H1 (cell line): ENCODE measurements around the gene UBE2H. TPM values are rescaled to one million over a fixed set of nuclear protein-coding genes. Genes with fewer than 3 reads are reported as not detected.

Experiments
- CTCF ChIA-PET: fragments of 300-600 bp; sonication (Branson Sonifier 250); formaldehyde crosslinking; loops from one replicate; lab custom pipeline; 2021; ENCODE audit not compliant: partially characterized antibody; lab: Charles Lee
- POLR2A ChIA-PET: fragments of 300-600 bp; sonication (Branson Sonifier 250); formaldehyde crosslinking; loops from one replicate; lab custom pipeline; 2021; ENCODE audit warnings: inconsistent platforms; ENCODE audit not compliant: partially characterized antibody; lab: Charles Lee
- DNase-seq, 2 experiments: peaks; one replicate each; pipeline versions ENCODE4 v3.0.0 to v3.0.0-alpha.2; 2010 to 2022; ENCODE audit warnings: low spot score in 2 of 2, low read depth in 1 of 2, mixed read lengths in 1 of 2
- FAIRE-seq: peaks from 2 replicates; lab custom pipeline; 2011; peaks lifted over from hg19 to GRCh38; lab: Jason Lieb, UNC
- H2AFZ ChIP-seq: 2 replicates; pipeline ENCODE4 v1.8.1; 2012; ENCODE audit warnings: low read length, inconsistent platforms
- H2AK5ac ChIP-seq: 2 replicates; pipeline ENCODE4 v1.6.1; 2013; ENCODE audit warnings: low read depth, low read length
- H2BK120ac ChIP-seq: replicated peaks from 2 replicates; pipeline ENCODE3; 2013; ENCODE audit warnings: low read depth, low read length, inconsistent platforms
- H2BK12ac ChIP-seq: 2 replicates; pipeline ENCODE4 v1.6.1; 2013; ENCODE audit warnings: low read depth, low read length
- H2BK15ac ChIP-seq: 2 replicates; pipeline ENCODE4 v1.6.1; 2013; ENCODE audit warnings: low read length
- H2BK20ac ChIP-seq: 2 replicates; pipeline ENCODE4 v1.6.1; 2013; ENCODE audit warnings: low read length
- H2BK5ac ChIP-seq: 2 replicates; pipeline ENCODE4 v1.6.1; 2013; ENCODE audit warnings: low read depth, low read length
- H3K14ac ChIP-seq: 2 replicates; pipeline ENCODE4 v1.6.1; 2013; ENCODE audit warnings: inconsistent platforms; ENCODE audit not compliant: insufficient read length
- H3K18ac ChIP-seq: 2 replicates; pipeline ENCODE4 v1.6.1; 2013; ENCODE audit warnings: low read length; ENCODE audit errors: extremely low read depth
- H3K23ac ChIP-seq: 2 replicates; pipeline ENCODE4 v1.6.1; 2013; ENCODE audit warnings: inconsistent platforms; ENCODE audit not compliant: insufficient read length
- H3K23me2 ChIP-seq: 2 replicates; pipeline ENCODE4 v1.6.1; 2013; ENCODE audit warnings: low read depth, low read length
- H3K27ac ChIP-seq: 2 replicates; pipeline ENCODE4 v1.6.1; 2011; ENCODE audit warnings: low read depth, low read length, inconsistent platforms
- H3K27me3 ChIP-seq, 4 experiments: replicated peaks in 1 of 4; 1 replicate in 1 of 4; 2 replicates in 3 of 4; pipeline versions ENCODE4 v1.6.1 to v1.8.1; 2011 to 2013; ENCODE audit warnings: low read length in 3 of 4, mild to moderate bottlenecking in 3 of 4, inconsistent platforms in 2 of 4, mixed read lengths in 2 of 4, moderate library complexity in 1 of 4; ENCODE audit not compliant: control insufficient read depth in 3 of 4, insufficient read depth in 3 of 4; ENCODE audit errors: extremely low read depth in 1 of 4
- H3K36me3 ChIP-seq, 4 experiments: 2 replicates each; pipeline versions ENCODE4 v1.6.1 to v1.8.1; 2011 to 2013; ENCODE audit warnings: mild to moderate bottlenecking in 4 of 4, low read length in 3 of 4, moderate library complexity in 2 of 4, control low read depth in 1 of 4, inconsistent platforms in 1 of 4; ENCODE audit not compliant: insufficient read depth in 4 of 4, control insufficient read depth in 2 of 4
- H3K4ac ChIP-seq: replicated peaks from 2 replicates; pipeline ENCODE3; 2013; ENCODE audit warnings: low read length, low read depth, mixed read lengths, inconsistent platforms; ENCODE audit not compliant: insufficient read length
- H3K4me1 ChIP-seq, 4 experiments: replicated peaks in 1 of 4; 1 replicate in 1 of 4; 2 replicates in 3 of 4; pipeline versions ENCODE4 v1.6.1 to v1.8.1; 2011 to 2013; ENCODE audit warnings: low read length in 3 of 4, inconsistent platforms in 2 of 4, mixed read lengths in 1 of 4; ENCODE audit not compliant: insufficient read depth in 4 of 4, control insufficient read depth in 3 of 4
- H3K4me2 ChIP-seq, 2 experiments: 2 replicates each; pipeline versions ENCODE4 v1.6.1 to v1.8.1; 2011 to 2013; ENCODE audit warnings: low read depth in 2 of 2, low read length in 2 of 2, control low read depth in 1 of 2, inconsistent platforms in 1 of 2, mild to moderate bottlenecking in 1 of 2; ENCODE audit not compliant: insufficient read depth in 1 of 2
- H3K4me3 ChIP-seq, 4 experiments: fragments of 200-600, 300-600 bp in 1 of 4; sonication (generic), shearing (Covaris generic), sonication (Bioruptor Twin) in 1 of 4; 2 replicates each; pipeline versions ENCODE4 v1.5.1 to v1.8.1; 2011 to 2016; ENCODE audit warnings: low read length in 4 of 4, low read depth in 3 of 4, control low read depth in 2 of 4, inconsistent platforms in 2 of 4, mild to moderate bottlenecking in 2 of 4, mixed read lengths in 1 of 4, moderate library complexity in 1 of 4; ENCODE audit not compliant: insufficient read depth in 2 of 4; ENCODE audit errors: extremely low read depth in 1 of 4
- H3K56ac ChIP-seq: replicated peaks from 2 replicates; pipeline ENCODE3; 2013; ENCODE audit warnings: low read depth, mild to moderate bottlenecking, mixed read lengths, low read length, inconsistent platforms; ENCODE audit not compliant: insufficient read length
- H3K79me1 ChIP-seq: 2 replicates; pipeline ENCODE4 v1.6.1; 2013; ENCODE audit warnings: low read depth, low read length, control low read depth
- H3K79me2 ChIP-seq, 2 experiments: 2 replicates each; pipeline versions ENCODE4 v1.6.1 to v1.8.1; 2012 to 2013; ENCODE audit warnings: low read length in 2 of 2, mild to moderate bottlenecking in 2 of 2, inconsistent platforms in 1 of 2; ENCODE audit not compliant: insufficient read depth in 2 of 2, control insufficient read depth in 1 of 2
- H3K9ac ChIP-seq, 4 experiments: replicated peaks in 1 of 4; 1 replicate in 1 of 4; 2 replicates in 3 of 4; pipeline versions ENCODE4 v1.6.1 to v1.8.1; 2011 to 2013; ENCODE audit warnings: low read depth in 3 of 4, low read length in 3 of 4, control low read depth in 2 of 4, mild to moderate bottlenecking in 2 of 4, moderate library complexity in 2 of 4, inconsistent platforms in 1 of 4; ENCODE audit errors: extremely low read depth in 1 of 4
- H3K9me3 ChIP-seq, 2 experiments: 2 replicates each; pipeline versions ENCODE4 v1.6.1 to v1.8.1; 2012 to 2013; ENCODE audit warnings: mild to moderate bottlenecking in 2 of 2, moderate library complexity in 2 of 2, control low read depth in 1 of 2, inconsistent platforms in 1 of 2, low read depth in 1 of 2, low read length in 1 of 2, mixed read lengths in 1 of 2; ENCODE audit not compliant: insufficient read depth in 2 of 2
- H4K20me1 ChIP-seq, 2 experiments: replicated peaks in 1 of 2; 2 replicates each; pipeline versions ENCODE3 to v1.8.1; 2011 to 2013; ENCODE audit warnings: inconsistent platforms in 2 of 2, low read length in 2 of 2, mild to moderate bottlenecking in 1 of 2; ENCODE audit not compliant: insufficient read depth in 2 of 2, control insufficient read depth in 1 of 2
- H4K5ac ChIP-seq: 2 replicates; pipeline ENCODE4 v1.6.1; 2013; ENCODE audit warnings: low read length, low read depth, mixed read lengths, inconsistent platforms; ENCODE audit not compliant: insufficient read length
- H4K8ac ChIP-seq: 2 replicates; pipeline ENCODE4 v1.8.0; 2013; ENCODE audit warnings: mild to moderate bottlenecking, moderate library complexity, low read length, inconsistent platforms; ENCODE audit not compliant: insufficient read depth; ENCODE audit errors: extremely low read depth
- H4K91ac ChIP-seq: replicated peaks from 2 replicates; pipeline ENCODE3; 2013; ENCODE audit warnings: low read length, mixed read lengths, inconsistent platforms; ENCODE audit not compliant: insufficient read length
- ASH2L ChIP-seq: fragments of 200-600, 300-600 bp; sonication (generic); IDR thresholded peaks from one replicate; pipeline ENCODE4 v1.7.1; 2017; ENCODE audit warnings: low read length
- GABPA ChIP-seq: IDR thresholded peaks from 2 replicates; pipeline ENCODE4 v1.6.1; 2011; ENCODE audit warnings: mild to moderate bottlenecking, low read length, moderate library complexity, borderline replicate concordance; ENCODE audit not compliant: insufficient read depth
- JUN ChIP-seq: IDR thresholded peaks from 2 replicates; pipeline ENCODE4 v1.6.1; 2011; ENCODE audit warnings: low read depth, mild to moderate bottlenecking, improper control_type of control experiment, low read length
- KDM5A ChIP-seq: fragments of 200-600 bp; IDR thresholded peaks from 2 replicates; pipeline ENCODE4 v1.7.1; 2012; ENCODE audit warnings: mild to moderate bottlenecking, low read length, inconsistent platforms, mixed read lengths
- RAD21 ChIP-seq, 2 experiments: IDR thresholded peaks in 1 of 2; conservative IDR thresholded peaks in 1 of 2; 2 replicates each; pipeline ENCODE4 v1.6.1; 2011; ENCODE audit warnings: low read depth in 2 of 2, low read length in 2 of 2, improper control_type of control experiment in 1 of 2, inconsistent platforms in 1 of 2, mild to moderate bottlenecking in 1 of 2, moderate library complexity in 1 of 2
- SAP30 ChIP-seq: fragments of 300-600 bp; sonication (generic); IDR thresholded peaks from 2 replicates; pipeline ENCODE4 v1.7.1; 2012; ENCODE audit warnings: low read length, moderate library complexity, mild to moderate bottlenecking, inconsistent platforms; ENCODE audit not compliant: insufficient read depth, insufficient replicate concordance
- SIRT6 ChIP-seq: IDR thresholded peaks from one replicate; pipeline ENCODE4 v1.7.1; 2012; ENCODE audit warnings: low read length, inconsistent platforms
- SIX5 ChIP-seq: IDR thresholded peaks from 2 replicates; pipeline ENCODE4 v1.6.1; 2011; ENCODE audit warnings: mild to moderate bottlenecking, low read depth, low read length
- SP2 ChIP-seq: IDR thresholded peaks from 2 replicates; pipeline ENCODE4 v1.6.1; 2012; ENCODE audit warnings: mild to moderate bottlenecking, low read length, inconsistent platforms
- SP4 ChIP-seq: IDR thresholded peaks from 2 replicates; pipeline ENCODE4 v1.6.1; 2012; ENCODE audit warnings: low read length, inconsistent platforms
- SRF ChIP-seq: IDR thresholded peaks from 2 replicates; pipeline ENCODE4 v1.6.1; 2011; ENCODE audit warnings: mild to moderate bottlenecking, low read depth, low read length, moderate library complexity
- TBP ChIP-seq: IDR thresholded peaks from 2 replicates; pipeline ENCODE4 v1.6.1; 2011; ENCODE audit warnings: low read depth, low read length, improper control_type of control experiment
- WGBS, 2 experiments: shearing (Covaris generic) in 1 of 2; methylation state at CpG; one replicate each; pipeline versions ENCODE4 v1.1.6 to v1.1.7; 2013 to 2015; ENCODE audit warnings: low lambda C conversion rate in 2 of 2, mixed read lengths in 2 of 2, inconsistent platforms in 1 of 2, low coverage in 1 of 2, missing lambda C conversion rate in 1 of 2; ENCODE audit not compliant: insufficient replicate concordance in 2 of 2, insufficient coverage in 1 of 2, insufficient read length in 1 of 2; ENCODE audit errors: extremely low coverage in 1 of 2, missing lambda C conversion rate in 1 of 2; 5-methylcytosine and 5-hydroxymethylcytosine counted together
- polyA plus RNA-seq, 7 experiments: library from polyadenylated mRNA; depleted of rRNA in 3 of 7; stranded (reverse) in 5 of 7; unstranded in 2 of 7; fragments of >200 nt in 5 of 7; fragments of 200-250 nt in 2 of 7; gene quantifications; 1 replicate in 5 of 7; 2 replicates in 1 of 7; 4 replicates in 1 of 7; pipeline versions ENCODE4 v1.2.1 to v1.2.3, GENCODE V29; 2011 to 2013; ENCODE audit warnings: missing spikeins in 2 of 7, mixed read lengths in 2 of 7
- total RNA-seq: library from RNA; stranded (reverse); fragmentation: NEBNext Ultra II Directional; extraction: Animal tissue kit (Norgen Biotek cat#: 25700); gene quantifications from 2 replicates; pipeline ENCODE4 v1.2.1, GENCODE V29; 2021

Gene UBE2H
- total and polyA plus RNA-seq, 2 of the 8 experiments (the other 6 are each of a cell fraction or from before 2014, with no cell fraction given): 30.6 to 62.2 TPM

DNA sequence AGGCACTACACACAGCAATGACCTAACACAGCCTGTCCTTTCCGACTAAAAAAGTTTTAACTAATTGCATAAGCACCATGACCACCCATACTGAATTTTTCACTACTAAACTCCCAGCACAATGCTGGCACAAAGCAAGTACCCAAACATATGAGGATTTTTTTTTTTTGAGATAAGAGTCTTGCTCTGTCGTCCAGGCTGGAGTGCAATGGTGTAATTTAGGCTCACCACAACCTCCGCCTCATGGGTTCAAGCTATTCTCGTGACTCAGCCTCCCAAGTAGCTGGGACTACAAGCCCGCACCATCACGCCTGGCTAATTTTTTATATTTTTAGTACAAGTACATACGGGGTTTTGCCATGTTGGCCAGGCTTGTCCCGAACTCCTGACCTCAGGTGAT is 5.1 kb downstream of the UBE2H start:
- H3K23ac ChIP-seq: no peak overlapping the region
- no peak overlapping the region for H3K4me3 ChIP-seq
- CTCF ChIA-PET: interaction anchor here (0.7 to 3.0 kb wide), 3 partner anchors 15 to 118 kb away, joined by 3 to 12 read pairs (median 6); no protein-coding TSS in a partner anchor
- no peak for FAIRE-seq
- no peak overlapping the region; the same call in 1 of the 2 replicates for H2BK5ac ChIP-seq
- H2BK20ac ChIP-seq: no peak overlapping the region
- H3K9me3 ChIP-seq: no peaks in the 10 kb centered on the region
- H3K23me2 ChIP-seq: peaks cover 16% of the 10 kb centered on the region
- peaks cover 34 to 94% of the 10 kb centered on the region in 2 experiments for H3K79me2 ChIP-seq
- no peak overlapping the region; a peak in 1 of 4 replicates for H3K4me2 ChIP-seq
- no peak overlapping the region for H3K9ac ChIP-seq
- H3K79me1 ChIP-seq: peaks cover 7% of the 10 kb centered on the region
- no peak overlapping the region for H2AFZ ChIP-seq
- WGBS, 2 experiments: 92% methylated on average over 8 of the region's 8 CpGs; no CpG with 5 or more reads in 1 of the 2 experiments
- no peak overlapping the region for H3K56ac ChIP-seq
- H2BK12ac ChIP-seq: 0 out of 2 replicates have a peak overlapping the region, but pooled peaks have one; percentile 9
- no peaks in the 10 kb centered on the region for H3K27me3 ChIP-seq
- no peak overlapping the region for H4K5ac ChIP-seq
- POLR2A ChIA-PET: interaction anchor here (1.2 to 1.6 kb wide), 4 partner anchors 8 to 119 kb away, joined by 3 to 5 read pairs (median 4); no protein-coding TSS in a partner anchor
- no peak overlapping the region for H4K8ac ChIP-seq
- H3K4me1 ChIP-seq: peaks cover 0 to 5% (median 0%) of the 10 kb centered on the region in 4 experiments; a peak in 3 of 7 replicates
- H4K91ac ChIP-seq: no peak overlapping the region
- no peak for DNase-seq
- H3K27ac ChIP-seq: no peak overlapping the region
- no peak overlapping the region for H3K14ac ChIP-seq
- H2AK5ac ChIP-seq: 0 out of 2 replicates have a peak overlapping the region, but pooled peaks have one; percentile 65
- H3K18ac ChIP-seq: no peak overlapping the region
- H2BK120ac ChIP-seq: no peak overlapping the region
- H3K4ac ChIP-seq: peak overlapping the region; percentile 46
- H4K20me1 ChIP-seq: peaks cover 4 to 7% of the 10 kb centered on the region in 2 experiments
- H3K36me3 ChIP-seq: peaks cover 0 to 7% (median 0%) of the 10 kb centered on the region in 4 experiments; a peak in 1 of 8 replicates
- no peak overlapping the region for H2BK15ac ChIP-seq
- TF ChIP-seq SIX5 (no peak), SP4 (no peak), ASH2L (no peak), RAD21 (IDR thresholded peaks at IDR 0.05 in 1 of 2, conservative IDR thresholded peaks at IDR 0.05 in 1 of 2; ENCODE audit: low read depth in 2 of 2, low read length in 2 of 2) (no peak), SAP30 (no peak), SP2 (no peak), KDM5A (no peak), JUN (no peak), SIRT6 (no peak), SRF (no peak), GABPA (no peak), TBP (no peak)
